ENCODE measurements around the gene SUN3. TPM values are rescaled to one million over a fixed set of nuclear protein-coding genes. Genes with fewer than 3 reads are reported as not detected.

Gene SUN3
- total and polyA plus RNA-seq, 10 of the 15 experiments (the other 5 are each of a cell fraction or from before 2014, with no cell fraction given), result 0.29 to 0.48 TPM; not detected in 8

DNA sequence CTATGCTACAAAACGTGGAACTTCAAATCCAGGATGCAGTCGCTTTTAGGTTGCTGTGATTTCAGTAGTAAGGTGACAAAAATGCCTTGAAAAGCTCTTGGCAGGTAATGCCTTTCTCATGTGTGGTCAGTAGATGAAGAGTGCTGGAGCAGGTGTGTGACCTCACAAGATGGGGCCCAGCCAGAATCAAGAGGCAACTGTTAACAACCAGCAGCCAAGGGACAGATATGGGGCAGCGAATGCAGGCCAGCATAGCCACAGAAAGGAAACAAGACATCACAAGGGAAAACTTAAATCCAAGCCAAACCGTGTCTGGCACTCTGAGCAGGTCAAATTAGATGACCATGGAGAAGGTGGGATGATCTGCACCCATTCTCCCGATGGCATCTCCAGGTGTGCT, 61.8 kb downstream of the SUN3 start:
- SMC1A ChIA-PET (ENCODE audit: uncharacterized antibody, unreplicated experiment), result interaction anchor here (0.6 kb wide), 1 partner anchor 29 kb away, joined by 3 read pairs; no protein-coding TSS in a partner anchor
- Histone ChIP-seq H3K27me3 (replicated peaks in 1 of 2; ENCODE audit: control insufficient read depth in 2 of 2, insufficient read depth in 2 of 2, low read length in 1 of 2) (no peaks in the 10 kb centered on the region), H3K9me3 (replicated peaks; ENCODE audit: control insufficient read depth, insufficient read depth, low read length) (no peaks in the 10 kb centered on the region), H4K20me1 (ENCODE audit: control insufficient read depth, insufficient read depth) (no peaks in the 10 kb centered on the region), H3K4me1 (ENCODE audit: control insufficient read depth, insufficient read depth, low read length) (peaks cover 5% of the 10 kb centered on the region), H3K4me2 (ENCODE audit: control insufficient read depth, insufficient read depth) (no peak overlapping the region), H3K36me3 (ENCODE audit: control insufficient read depth in 2 of 2, insufficient read depth in 2 of 2, low read length in 1 of 2) (peaks cover 12 to 25% of the 10 kb centered on the region in 2 experiments), H2AFZ (ENCODE audit: control insufficient read depth, low read depth, low read length) (no peak overlapping the region), H3K4me3 (no peak overlapping the region), H3K9ac (ENCODE audit: control insufficient read depth, insufficient read depth, low read length) (no peak overlapping the region), H3K79me2 (ENCODE audit: control insufficient read depth, insufficient read depth, low read length) (no peaks in the 10 kb centered on the region), H3K27ac (ENCODE audit: control insufficient read depth, insufficient read depth) (no peak overlapping the region)
- 98% methylated on average over 5 of the region's 5 CpGs for WGBS (ENCODE audit: insufficient coverage, insufficient replicate concordance, low lambda C conversion rate, missing lambda C conversion rate)
- BruUV-seq (replicated peaks), result no TSS peak
- FAIRE-seq (no peak), ATAC-seq (no peak), DNase-seq (ENCODE audit: low read depth, low spot score) (no peak)
- CTCF ChIA-PET, result interaction anchor here (0.6 to 1.6 kb wide), 2 partner anchors 22 to 47 kb away, joined by 3 to 20 read pairs; no protein-coding TSS in a partner anchor
- RAD21 ChIA-PET (ENCODE audit: unreplicated experiment), result interaction anchor here (1.1 kb wide), 1 partner anchor 22 kb away, joined by 6 read pairs; no protein-coding TSS in a partner anchor
- in situ Hi-C loops (cut with MboI), result no loop called here
- TF ChIP-seq, protein P1, sequence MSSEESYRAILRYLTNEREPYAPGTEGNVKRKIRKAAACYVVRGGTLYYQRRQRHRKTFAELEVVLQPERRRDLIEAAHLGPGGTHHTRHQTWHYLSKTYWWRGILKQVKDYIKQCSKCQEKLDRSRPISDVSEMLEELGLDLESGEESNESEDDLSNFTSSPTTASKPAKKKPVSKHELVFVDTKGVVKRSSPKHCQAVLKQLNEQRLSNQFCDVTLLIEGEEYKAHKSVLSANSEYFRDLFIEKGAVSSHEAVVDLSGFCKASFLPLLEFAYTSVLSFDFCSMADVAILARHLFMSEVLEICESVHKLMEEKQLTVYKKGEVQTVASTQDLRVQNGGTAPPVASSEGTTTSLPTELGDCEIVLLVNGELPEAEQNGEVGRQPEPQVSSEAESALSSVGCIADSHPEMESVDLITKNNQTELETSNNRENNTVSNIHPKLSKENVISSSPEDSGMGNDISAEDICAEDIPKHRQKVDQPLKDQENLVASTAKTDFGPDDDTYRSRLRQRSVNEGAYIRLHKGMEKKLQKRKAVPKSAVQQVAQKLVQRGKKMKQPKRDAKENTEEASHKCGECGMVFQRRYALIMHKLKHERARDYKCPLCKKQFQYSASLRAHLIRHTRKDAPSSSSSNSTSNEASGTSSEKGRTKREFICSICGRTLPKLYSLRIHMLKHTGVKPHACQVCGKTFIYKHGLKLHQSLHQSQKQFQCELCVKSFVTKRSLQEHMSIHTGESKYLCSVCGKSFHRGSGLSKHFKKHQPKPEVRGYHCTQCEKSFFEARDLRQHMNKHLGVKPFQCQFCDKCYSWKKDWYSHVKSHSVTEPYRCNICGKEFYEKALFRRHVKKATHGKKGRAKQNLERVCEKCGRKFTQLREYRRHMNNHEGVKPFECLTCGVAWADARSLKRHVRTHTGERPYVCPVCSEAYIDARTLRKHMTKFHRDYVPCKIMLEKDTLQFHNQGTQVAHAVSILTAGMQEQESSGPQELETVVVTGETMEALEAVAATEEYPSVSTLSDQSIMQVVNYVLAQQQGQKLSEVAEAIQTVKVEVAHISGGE (CRISPR knock-in tag; IDR thresholded peaks at IDR 0.05), result no peak
- TF ChIP-seq ATF7 (IDR thresholded peaks at IDR 0.05; ENCODE audit: low read depth), result no peak
- no peak for TF ChIP-seq HDGF (IDR thresholded peaks at IDR 0.05)
- TF ChIP-seq CREB1 (IDR thresholded peaks at IDR 0.05; ENCODE audit: low read depth), result no peak
- no peak for TF ChIP-seq LARP7 (IDR thresholded peaks at IDR 0.05)
- no peak for TF ChIP-seq IKZF1 (conservative IDR thresholded peaks at IDR 0.05)
- TF ChIP-seq IRF5 (IDR thresholded peaks at IDR 0.05; ENCODE audit: borderline replicate concordance), result no peak
- intact Hi-C loops (cut with micrococcal nuclease; ENCODE audit: unreplicated experiment), result no loop called here
- POLR2A ChIA-PET, result interaction anchor here (0.6 kb wide), 1 partner anchor 22 kb away, joined by 3 read pairs; no protein-coding TSS in a partner anchor

Data from GM12878 (cell line).